HG03469 (cell line): ENCODE measurements around the gene AGBL1.

Source experiments
- ATAC-seq: cut with Tn5 transposase; IDR thresholded peaks from one replicate; pipeline ENCODE4 v1.9.1; 2021; ENCODE audit warnings: mild to moderate bottlenecking, moderate library complexity, moderate number of reproducible peaks; ENCODE audit not compliant: unreplicated experiment

AGBL1 gene

GRCh38 chr15:86764021-86764420 is 684.4 kb downstream of the AGBL1 start:
- no peak for ATAC-seq

GRCh38 chr15:86765281-86765680 is 685.6 kb downstream of the AGBL1 start:
- no peak for ATAC-seq

- no peak for ATAC-seq
These were observed 692.8 kb downstream of the AGBL1 start for GRCh38 chr15:86772369-86773059.

- no peak for ATAC-seq
These were observed 694.1 kb downstream of the AGBL1 start for GRCh38 chr15:86773736-86774135.

GRCh38 chr15:86776145-86776544 is 696.5 kb downstream of the AGBL1 start:
- ATAC-seq = no peak

- ATAC-seq = no peak
These were observed 716.9 kb downstream of the AGBL1 start for GRCh38 chr15:86796521-86796920.

GRCh38 chr15:86797135-86797534 is 717.5 kb downstream of the AGBL1 start:
- ATAC-seq = no peak

GRCh38 chr15:86799226-86799625 is 719.6 kb downstream of the AGBL1 start:
- no peak for ATAC-seq

- no peak for ATAC-seq
These were observed 722.6 kb downstream of the AGBL1 start for GRCh38 chr15:86802244-86802643.

GRCh38 chr15:86804406-86804805 is 724.7 kb downstream of the AGBL1 start:
- ATAC-seq = no peak

- ATAC-seq = no peak
These were observed 730.7 kb downstream of the AGBL1 start for GRCh38 chr15:86810329-86810728.

- ATAC-seq = no peak
These were observed 734.2 kb downstream of the AGBL1 start for GRCh38 chr15:86813892-86814291.

GRCh38 chr15:86829245-86829644 is 749.6 kb downstream of the AGBL1 start:
- ATAC-seq = no peak

GRCh38 chr15:86830304-86830703 is 750.6 kb downstream of the AGBL1 start:
- ATAC-seq = no peak

- ATAC-seq = no peak
These were observed 753.9 kb downstream of the AGBL1 start for GRCh38 chr15:86833595-86833994.

- no peak for ATAC-seq
These were observed 754.6 kb downstream of the AGBL1 start for GRCh38 chr15:86834115-86834863.

- no peak for ATAC-seq
These were observed 757.8 kb downstream of the AGBL1 start for GRCh38 chr15:86837294-86838061.

GRCh38 chr15:86839502-86839901 is 759.8 kb downstream of the AGBL1 start:
- no peak for ATAC-seq

- no peak for ATAC-seq
These were observed 761.3 kb downstream of the AGBL1 start for GRCh38 chr15:86840996-86841395.

GRCh38 chr15:86842199-86842598 is 762.5 kb downstream of the AGBL1 start:
- no peak for ATAC-seq

GRCh38 chr15:86846036-86846435 is 766.4 kb downstream of the AGBL1 start:
- ATAC-seq = no peak

- no peak for ATAC-seq
These were observed 769.5 kb downstream of the AGBL1 start for GRCh38 chr15:86849136-86849535.
